DOHH2 (cell line): ENCODE results near the gene SMG6.

Source experiments
- CTCF ChIP-seq: fragments of 200-600 bp; sonication (generic); IDR thresholded peaks from one replicate; pipeline ENCODE4 v1.5.1; 2014; ENCODE audit warnings: antibody characterized with exemption, mild to moderate bottlenecking, low read depth, low read length; ENCODE audit not compliant: poor library complexity, severe bottlenecking
- EZH2phosphoT487 ChIP-seq: fragments of 200-600 bp; sonication (generic); IDR thresholded peaks from 2 replicates; pipeline ENCODE4 v1.6.1; 2017; ENCODE audit warnings: borderline replicate concordance, mild to moderate bottlenecking, antibody characterized with exemption, low read length, moderate library complexity, mixed read lengths

GRCh38 chr17:2184993-2185931 is 118.3 kb downstream of the SMG6 start:
- TF ChIP-seq CTCF = no peak
- TF ChIP-seq EZH2phosphoT487 = no peak
